HG02610 (cell line): ENCODE results near the gene SLC6A8.

Source experiments
- ATAC-seq: cut with Tn5 transposase; IDR thresholded peaks from one replicate; pipeline ENCODE4 v1.9.1; 2021; ENCODE audit warnings: mild to moderate bottlenecking, moderate library complexity; ENCODE audit not compliant: unreplicated experiment

The SLC6A8 gene

DNA sequence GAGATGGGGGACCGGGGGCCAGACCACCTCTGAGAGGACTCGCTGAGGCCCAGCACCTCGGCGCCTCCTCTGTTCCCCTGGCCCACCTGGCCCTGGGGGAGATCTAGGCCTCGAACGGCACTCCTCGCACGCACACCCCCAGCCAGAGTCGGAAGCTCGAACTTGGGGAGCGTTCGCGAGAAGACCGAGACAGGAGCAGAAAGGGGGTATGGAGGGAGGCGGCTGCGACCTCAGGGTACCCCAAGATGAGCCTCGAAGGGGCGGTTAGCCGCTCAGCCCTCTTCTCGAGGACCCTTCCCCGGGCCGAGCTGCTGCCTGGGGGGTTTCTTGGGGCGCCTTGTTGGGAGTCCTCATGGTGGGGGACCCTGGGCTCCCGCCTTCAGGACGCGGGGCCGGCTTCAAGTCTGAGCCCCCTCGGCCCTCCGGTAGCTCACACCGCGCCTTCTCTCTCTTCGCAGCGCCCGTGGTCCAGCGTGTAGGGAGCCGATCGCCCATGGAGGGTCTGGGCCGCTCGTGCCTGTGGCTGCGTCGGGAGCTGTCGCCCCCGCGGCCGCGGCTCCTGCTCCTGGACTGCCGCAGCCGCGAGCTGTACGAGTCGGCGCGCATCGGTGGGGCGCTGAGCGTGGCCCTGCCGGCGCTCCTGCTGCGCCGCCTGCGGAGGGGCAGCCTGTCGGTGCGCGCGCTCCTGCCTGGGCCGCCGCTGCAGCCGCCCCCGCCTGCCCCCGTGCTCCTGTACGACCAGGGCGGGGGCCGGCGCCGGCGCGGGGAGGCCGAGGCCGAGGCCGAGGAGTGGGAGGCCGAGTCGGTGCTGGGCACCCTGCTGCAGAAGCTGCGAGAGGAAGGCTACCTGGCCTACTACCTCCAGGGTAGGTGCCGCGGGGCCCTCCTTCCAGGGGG, 40.0 kb upstream of the SLC6A8 start:
- no peak for ATAC-seq

DNA sequence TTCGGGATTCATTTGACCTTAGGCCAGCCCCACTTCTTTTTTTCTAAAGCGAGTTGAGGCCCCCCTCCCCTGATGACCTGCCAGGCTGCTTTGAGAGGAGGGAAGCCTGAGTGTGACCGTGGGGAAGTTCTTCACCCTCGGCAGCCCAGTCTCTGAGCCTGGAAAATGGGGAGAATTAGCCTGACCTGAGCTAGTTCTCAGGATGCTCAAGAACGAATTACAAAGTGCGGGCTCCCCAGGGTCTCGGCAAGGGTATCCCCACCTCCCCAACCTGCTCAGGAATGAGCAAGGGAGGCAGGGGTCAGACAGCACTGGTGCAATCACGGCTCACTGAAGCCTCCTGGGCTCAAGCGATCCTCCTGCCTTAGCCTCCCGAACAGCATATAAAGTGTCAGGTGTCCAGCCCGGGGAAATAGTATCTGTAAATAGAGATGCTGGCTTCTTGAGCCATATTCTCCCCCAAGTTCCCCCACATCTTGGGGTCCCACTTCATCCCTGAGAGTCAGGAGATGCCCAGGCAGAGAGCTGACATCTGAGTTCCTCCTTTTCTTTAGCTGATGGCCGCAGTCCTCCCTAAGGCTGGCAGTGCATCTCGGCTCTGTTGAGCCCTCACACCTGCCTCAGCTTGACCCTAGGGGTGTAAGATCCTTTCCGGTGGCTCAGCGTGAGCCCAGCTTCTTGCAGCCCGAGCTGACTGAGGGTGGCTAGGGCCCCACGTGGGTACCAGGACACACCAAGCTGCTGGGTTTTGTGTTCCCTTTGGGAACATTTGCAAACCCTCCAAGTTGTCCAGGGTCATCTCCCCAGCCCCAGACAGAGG, 39.2 kb upstream of the SLC6A8 start:
- no peak for ATAC-seq

DNA sequence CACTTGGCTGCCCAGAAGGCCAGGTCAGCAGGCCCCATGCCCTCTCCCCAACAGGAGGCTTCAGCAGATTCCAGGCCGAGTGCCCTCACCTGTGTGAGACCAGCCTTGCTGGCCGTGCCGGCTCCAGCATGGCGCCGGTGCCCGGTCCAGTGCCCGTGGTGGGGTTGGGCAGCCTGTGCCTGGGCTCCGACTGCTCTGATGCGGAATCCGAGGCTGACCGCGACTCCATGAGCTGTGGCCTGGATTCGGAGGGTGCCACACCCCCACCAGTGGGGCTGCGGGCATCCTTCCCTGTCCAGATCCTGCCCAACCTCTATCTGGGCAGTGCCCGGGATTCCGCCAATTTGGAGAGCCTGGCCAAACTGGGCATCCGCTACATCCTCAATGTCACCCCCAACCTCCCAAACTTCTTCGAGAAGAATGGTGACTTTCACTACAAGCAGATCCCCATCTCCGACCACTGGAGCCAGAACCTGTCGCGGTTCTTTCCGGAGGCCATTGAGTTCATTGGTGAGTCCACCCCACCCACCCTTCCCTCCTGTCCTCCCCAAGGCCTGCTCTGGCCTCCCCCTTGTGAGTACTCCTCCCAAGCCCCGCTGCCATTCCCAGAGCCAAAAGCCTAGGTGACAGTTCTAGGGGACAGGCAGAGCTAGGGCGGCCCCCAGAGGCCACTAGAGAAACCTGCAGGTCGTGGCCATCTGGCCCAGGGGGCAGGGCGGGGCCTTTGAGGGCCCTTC, 38.4 kb upstream of the SLC6A8 start:
- ATAC-seq = no peak

DNA sequence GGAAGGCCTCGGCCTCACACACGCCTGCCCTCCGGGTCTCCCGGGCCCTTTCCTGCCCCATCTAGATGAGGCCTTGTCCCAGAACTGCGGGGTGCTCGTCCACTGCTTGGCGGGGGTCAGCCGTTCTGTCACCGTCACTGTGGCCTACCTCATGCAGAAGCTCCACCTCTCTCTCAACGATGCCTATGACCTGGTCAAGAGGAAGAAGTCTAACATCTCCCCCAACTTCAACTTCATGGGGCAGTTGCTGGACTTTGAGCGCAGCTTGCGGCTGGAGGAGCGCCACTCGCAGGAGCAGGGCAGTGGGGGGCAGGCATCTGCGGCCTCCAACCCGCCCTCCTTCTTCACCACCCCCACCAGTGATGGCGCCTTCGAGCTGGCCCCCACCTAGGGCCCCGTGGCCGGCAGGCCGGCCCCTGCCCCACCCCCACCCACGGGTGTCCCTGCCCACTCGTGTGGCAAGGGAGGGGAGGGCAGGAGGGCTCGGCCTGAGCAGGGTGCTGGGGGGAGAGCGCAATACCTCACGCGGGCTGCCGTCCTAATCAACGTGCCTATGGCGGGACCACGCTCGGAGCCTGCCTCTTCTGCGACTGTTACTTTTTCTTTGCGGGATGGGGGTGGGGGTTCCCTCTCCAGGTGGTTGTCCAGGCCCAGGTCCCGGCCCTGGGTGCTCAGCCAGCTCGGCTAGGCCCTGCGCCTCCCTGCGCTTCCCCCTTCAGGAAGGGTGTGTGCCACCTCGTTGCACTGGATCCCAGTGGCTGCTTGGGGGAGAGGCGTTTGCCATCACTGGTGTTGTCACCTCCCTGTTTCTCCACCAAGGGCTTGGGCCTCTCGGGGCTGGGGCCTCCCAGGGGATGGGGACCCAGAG, 37.6 kb upstream of the SLC6A8 start:
- no peak for ATAC-seq

DNA sequence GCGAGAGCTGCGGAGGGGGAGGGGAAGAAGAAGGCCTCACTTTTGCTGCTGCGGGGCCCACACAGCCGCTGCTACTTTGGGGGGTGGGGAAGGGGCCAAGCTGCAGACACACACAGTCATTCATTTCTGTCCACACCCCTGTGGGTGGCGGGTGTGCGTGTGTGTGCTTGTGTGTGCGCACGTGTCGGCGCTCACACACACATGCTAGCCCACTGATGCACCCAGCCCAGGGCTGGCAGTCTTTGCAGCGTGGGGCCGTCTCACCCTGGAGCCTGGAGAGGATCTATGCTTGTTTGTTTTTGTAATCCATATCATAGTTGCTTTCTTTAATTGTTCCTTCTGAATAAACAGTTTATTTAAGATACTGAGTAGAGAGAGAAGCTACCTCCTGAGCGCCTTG, 36.8 kb upstream of the SLC6A8 start:
- no peak for ATAC-seq

DNA sequence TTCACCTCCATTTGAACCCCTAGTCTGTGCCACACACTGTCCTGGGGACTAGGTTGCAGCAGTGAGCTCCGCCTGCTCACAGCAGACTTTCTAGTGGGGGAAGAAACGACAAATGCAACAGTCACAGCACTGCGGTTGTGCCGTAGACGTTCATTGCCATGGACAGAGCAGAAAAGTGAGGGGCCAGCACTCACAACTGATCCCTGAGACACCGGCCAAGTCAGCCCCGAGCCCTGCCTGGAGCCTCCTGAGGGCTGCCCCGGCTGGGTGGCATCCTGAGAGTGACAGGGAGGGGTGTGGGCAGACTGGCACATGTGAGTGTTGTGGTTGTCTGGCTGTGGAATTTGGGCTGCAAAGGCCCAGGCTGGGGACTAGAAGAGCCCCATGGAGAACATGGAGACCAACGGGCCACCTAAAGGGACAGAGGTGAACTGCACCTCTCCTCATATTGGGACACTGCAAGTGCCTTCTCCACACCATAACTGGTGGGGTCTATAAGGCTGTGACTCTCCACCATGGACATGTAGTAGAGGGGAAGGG, 36.1 kb upstream of the SLC6A8 start:
- no peak for ATAC-seq

DNA sequence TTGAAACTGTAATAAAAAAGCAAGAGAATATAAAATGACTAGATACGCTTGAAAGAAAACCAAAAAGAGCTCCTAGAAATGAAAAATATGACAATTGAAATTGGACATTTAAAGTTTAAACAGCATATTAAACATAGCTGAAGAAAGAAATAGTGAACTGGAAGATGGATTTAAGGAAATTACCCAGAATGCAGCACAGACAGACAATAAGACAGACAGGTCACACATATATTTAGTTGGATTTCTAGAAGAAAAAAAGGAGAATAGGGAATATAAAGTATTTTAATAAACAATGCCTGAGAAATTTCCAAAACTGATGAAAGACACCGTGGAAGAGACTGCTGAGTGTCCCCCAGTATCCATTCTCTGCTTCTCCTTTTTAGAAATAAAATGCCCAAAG, 34.2 kb upstream of the SLC6A8 start:
- ATAC-seq = no peak

DNA sequence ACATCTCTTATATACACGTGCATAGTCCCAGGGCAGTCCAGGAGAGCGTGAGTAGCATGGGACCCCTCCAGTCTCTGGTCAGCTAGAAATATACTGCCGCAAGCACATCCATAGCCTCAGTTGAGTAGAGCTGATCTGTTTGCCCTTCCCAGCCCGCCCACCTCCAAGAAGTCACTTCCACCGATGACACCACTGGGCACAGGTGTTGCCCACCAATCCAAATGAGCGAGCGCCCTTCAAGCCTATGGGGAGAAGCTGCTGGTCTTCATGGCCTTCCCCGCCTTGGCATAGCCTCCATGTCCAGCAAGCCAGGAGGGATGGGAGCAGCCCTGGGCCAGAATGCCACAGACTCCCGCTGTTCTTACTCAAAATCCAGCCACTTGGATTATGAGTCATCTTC, 30.6 kb upstream of the SLC6A8 start:
- no peak for ATAC-seq

DNA sequence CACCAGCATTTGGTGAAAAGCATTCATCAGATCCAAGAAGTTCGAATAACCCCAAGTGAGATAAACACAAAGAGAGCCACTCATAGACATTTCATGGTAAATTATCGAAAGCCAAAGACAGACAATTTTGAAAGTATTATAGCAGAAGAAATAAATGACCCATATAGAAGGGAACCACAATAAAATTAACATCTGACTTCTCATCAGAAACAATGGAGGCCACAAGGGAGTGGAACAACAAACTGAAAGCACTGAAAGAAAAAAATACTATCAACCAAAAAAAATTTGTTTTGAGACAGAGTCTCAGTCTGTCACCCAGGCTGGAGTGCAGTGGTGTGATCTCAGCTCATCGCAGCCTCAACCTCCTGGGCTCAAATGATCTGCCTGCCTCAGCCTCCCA, 28.5 kb upstream of the SLC6A8 start:
- no peak for ATAC-seq

DNA sequence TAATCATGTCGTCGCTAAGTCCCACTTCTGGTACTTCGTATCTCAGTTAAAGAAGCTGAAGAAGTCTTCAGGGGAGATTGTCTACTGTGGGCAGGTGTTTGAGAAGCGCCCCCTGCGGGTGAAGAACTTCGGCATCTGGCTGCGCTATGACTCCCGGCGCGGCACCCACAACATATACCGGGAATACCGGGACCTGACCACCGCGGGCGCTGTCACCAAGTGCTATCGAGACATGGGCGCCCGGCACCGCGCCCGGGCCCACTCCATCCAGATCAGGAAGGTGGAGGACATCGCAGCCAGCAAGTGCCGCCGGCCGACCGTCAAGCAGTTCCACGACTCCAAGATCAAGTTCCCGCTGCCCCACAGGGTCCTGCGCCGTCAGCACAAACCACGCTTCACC, 25.5 kb upstream of the SLC6A8 start:
- no peak for ATAC-seq

DNA sequence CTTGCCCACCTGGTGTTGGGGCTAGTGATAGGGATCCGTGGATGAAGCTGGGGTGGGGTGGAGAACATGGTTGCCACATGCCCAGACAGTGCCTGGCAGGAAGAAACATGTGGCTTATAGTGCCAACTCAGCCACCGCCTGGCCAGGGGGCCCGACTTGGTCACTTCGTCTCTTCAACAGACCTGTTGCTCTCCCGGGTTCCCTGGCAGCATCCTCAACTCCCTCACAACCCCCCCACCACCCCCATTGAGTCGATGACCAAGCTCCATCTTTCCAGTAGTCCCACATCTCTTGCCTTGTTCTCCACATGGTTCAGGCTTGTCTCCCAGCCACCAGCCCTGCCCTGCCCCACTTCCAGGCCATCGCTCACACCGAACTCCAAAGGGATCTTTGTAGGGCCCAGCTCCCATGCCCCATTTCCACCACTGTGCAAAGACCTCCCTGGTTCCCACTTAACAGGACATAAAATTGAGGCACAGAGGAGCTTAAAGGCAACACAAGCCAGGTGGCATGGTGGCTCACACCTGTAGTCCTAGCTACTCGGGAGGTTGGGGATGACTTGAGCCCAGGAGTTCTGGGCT, 21.9 kb upstream of the SLC6A8 start:
- ATAC-seq = no peak

DNA sequence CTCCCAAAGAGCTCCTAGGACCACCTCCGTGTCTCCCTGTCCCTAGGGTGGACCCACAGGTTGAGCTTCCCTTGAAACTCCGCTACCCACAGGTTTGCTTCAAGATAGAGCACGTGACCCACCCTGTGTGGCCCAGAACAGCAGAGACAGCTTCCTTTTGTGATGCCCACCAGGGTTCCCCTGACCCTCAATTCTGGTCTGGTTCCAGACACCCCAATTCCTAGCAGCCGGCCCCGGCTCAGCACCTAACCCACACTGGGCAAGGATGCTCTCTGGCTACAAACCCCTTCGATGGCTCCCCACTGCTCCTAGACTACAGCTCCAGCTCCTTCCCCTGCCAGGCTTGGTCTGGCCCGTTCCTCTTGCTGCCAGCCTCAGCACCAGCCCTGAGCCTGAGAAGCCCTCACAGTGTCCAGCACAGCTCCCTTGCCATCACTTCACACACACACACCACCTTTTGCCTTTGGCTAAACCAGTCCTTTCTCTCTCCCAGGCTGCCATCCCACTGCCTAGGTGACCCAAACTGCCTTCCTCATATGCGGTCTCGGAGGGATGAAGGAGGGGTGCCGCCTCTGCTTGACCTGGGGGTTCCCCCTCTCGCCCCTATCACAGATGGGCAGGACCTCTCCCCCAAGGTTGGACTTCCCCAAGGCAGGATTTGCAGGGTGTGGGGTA, 20.3 kb upstream of the SLC6A8 start:
- ATAC-seq = no peak

DNA sequence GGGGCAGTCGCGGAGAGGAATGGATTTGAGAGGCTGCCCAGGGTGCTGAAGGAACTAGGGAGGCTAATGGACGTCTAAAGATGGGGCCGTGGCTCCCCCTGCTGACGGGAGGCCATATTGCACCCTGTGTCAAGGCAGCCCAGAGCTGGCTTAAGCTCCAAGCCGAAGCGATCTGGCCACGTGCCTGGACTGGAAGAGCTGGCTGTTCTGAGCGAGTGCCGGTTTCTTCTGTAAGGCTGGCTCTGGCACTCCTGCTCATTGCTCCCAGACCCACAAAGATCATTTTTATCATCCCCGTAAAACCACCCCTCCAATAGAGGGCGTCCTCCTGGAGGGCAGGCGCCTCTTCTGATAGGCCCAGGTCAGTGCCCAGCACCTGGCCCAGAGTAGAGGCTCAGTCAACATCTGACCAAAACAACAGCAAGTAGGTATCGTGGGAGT, 19.8 kb upstream of the SLC6A8 start:
- ATAC-seq = no peak

DNA sequence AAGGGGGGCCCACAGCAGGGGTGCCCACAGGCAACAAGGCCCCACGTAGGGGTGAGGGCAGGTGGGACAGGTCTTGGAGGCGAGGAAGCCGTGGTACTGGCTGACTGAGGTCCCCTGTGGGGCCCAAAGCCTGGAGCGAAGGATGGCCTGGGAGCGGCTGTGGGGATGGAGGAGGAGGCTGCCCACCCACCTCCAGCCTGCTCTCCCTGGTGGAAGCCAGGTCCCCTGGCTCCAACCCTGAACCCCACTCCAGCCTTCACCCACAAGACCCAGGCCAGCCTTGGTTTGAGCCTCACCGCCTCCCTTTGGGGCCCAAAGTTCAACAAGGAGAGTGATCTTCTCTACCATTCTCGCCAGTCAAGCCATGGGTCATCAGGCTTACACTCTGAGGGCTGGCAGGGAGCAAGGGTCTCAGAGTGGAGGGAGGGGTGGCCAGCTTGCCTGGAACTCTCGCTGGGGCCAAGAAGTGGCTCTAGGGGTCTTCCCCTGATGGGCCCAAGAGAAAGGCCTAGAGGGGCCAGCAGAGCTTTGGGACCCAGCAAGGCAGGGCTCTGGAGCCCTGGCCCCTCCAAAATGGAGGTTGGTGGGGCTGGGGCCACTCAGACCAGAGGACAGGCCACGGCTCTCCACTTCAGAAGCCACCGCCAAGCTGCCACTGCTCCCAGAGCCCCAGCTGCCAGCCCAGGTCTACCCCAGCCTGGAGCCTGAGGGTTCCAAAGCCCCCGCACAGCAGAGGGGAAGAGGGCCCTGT, 19.1 kb upstream of the SLC6A8 start:
- ATAC-seq = no peak

DNA sequence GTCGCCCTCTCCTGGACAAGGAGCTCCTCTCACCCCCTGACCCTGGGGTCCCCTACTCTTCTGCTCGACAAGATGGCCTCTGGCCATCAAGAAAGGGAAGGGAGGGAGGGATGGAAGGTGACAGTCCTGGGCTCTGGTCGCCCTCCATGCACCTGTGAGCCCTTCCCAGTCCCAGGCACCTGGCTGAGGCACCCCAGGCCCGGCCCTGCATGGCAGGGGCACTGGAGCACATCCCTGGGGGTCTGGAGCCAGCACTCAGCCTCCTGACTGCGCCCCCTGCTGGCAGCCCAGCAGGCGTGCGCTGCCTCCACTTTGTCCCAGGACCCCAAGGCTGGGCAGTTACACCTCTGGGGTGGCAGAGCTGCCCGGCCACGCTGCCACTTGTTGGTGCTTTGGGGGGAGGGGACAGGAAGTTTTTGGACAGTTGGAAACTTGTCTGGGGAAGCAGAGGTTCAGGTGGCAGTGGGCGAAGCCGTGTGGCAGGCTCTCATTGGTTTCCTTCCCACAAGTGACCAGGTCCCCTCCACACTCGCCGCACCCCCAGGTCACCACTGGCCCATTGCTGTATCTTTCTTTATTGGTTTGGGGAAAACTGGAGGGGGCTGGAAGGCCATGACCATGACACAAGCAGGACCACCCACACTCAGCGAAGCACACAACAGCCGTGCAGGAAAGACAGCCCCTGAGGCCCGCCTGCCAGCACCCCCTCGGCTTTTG, 18.4 kb upstream of the SLC6A8 start:
- no peak for ATAC-seq

DNA sequence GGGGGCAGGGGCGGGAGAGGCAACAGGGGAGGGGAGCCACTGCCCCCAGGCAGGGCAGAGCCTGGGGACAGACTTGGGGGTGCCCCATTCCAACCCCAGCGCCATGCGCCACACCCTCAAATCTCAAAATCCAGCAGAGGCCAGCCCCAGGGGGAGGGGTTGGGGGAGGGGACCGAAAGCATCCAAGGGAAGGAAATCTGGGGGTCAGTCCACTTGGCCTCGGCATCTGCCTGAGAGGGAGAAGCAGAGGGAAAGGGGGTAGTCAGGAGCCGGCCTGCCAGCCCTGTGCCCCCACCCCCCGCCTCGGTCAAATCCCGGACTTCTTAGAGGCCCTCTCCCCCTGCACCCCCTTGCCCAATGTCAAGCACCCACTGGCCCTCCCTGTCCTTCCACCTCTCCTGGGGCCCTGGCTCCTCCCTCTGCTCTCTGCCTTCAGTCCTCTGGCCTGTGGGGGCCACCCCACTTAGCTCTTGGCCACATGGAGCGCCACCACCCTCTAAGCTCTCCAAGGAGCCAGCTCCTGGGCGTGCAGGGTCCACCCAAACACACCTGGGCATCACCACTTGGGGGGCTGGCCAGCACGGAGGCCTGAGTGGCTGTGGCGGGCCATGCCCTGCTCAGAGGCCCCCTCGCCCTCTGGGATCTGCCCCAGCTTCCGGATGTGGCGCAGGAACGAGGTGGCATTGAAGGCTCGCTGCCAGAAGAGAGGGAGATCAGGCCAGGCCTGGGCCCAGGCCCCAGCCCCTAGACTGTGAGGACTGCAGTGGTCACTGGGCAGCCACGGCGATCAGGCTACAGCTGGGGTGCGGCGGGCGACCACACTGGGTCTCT, 17.6 kb upstream of the SLC6A8 start:
- no peak for ATAC-seq
